GM19193 (cell line): ENCODE measurements around the gene ADGRF4.

Experiments
- POLR2A ChIP-seq: IDR thresholded peaks from 4 replicates; pipeline ENCODE4 v1.6.1; 2011; ENCODE audit not compliant: insufficient read depth, insufficient read length; ENCODE audit errors: extremely low read depth

ADGRF4 gene, protein sequence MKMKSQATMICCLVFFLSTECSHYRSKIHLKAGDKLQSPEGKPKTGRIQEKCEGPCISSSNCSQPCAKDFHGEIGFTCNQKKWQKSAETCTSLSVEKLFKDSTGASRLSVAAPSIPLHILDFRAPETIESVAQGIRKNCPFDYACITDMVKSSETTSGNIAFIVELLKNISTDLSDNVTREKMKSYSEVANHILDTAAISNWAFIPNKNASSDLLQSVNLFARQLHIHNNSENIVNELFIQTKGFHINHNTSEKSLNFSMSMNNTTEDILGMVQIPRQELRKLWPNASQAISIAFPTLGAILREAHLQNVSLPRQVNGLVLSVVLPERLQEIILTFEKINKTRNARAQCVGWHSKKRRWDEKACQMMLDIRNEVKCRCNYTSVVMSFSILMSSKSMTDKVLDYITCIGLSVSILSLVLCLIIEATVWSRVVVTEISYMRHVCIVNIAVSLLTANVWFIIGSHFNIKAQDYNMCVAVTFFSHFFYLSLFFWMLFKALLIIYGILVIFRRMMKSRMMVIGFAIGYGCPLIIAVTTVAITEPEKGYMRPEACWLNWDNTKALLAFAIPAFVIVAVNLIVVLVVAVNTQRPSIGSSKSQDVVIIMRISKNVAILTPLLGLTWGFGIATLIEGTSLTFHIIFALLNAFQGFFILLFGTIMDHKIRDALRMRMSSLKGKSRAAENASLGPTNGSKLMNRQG

GRCh38 chr6:47698342-47698787 is at the start of gene ADGRF4:
Gene ADGRF4, plus strand, starts transcription at chr6:47698580. Its CDS starts 8,666 bp downstream, at chr6:47707246.
- TF ChIP-seq POLR2A, result no peak

DNA sequence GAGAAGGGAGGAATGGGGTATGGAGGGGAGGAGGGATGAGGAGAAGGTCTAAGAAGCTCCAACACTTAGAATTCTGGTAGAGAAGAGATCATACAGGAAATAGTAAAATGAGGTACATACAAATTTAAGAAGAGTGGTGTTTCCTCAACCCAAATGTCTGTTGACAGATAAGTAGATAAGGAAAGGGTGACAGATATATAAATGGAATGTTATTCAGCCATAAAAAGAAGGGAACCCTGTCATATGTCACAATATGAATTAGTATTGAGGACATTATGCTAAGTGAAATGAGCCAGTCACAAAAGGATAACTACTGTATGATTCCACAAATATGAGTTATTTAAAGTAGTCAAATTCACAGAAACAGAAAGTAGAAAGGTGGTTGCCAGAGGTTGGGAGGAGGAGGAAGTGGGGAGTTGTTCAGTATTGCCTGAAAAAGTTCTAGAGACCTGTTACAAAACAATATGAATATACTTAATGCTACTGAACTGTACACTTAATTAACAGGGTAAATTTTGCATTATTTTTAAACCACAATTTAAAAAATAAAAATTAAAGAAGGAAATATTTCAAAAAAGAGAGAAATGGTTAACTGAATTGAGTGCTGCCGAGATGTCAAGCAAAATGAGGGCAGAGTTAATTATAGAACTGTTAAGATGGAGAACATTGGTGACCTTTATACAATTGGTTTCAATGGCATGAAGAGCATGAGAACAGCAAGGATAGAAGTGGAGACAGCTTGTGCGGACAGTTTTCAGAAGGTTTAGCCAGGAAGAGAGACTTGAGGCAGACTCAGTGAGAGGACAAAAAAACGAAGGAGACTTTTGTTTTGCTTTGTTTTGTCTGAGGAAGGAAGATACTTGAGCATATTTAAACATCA is 47.6 kb upstream of the ADGRF4 start:
- TF ChIP-seq POLR2A, result no peak

- TF ChIP-seq POLR2A, result no peak
Observed at GRCh38 chr6:47651505-47651944, 46.9 kb upstream of the ADGRF4 start.

DNA sequence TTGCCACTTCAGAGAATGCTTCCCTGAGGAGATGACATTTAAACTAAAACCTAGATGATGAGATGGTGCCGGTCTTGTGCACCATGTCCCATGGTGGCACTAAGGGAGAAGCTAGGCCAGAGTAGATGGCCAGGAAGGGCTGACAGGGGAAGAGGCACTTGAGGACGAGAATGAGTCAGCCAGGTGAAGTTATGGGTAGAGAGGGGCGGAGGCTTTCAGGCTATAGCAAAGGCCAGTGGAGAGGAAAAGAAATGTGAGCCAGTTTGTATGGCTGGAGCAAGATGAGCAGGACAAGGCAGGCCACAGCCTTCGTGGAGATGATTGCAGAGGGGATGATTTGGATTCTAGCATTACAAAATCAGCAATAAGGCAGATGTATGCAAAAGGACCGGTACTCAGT is 44.7 kb upstream of the ADGRF4 start:
- no peak for TF ChIP-seq POLR2A

- no peak for TF ChIP-seq POLR2A
Observed at GRCh38 chr6:47654255-47654654, 44.1 kb upstream of the ADGRF4 start.

DNA sequence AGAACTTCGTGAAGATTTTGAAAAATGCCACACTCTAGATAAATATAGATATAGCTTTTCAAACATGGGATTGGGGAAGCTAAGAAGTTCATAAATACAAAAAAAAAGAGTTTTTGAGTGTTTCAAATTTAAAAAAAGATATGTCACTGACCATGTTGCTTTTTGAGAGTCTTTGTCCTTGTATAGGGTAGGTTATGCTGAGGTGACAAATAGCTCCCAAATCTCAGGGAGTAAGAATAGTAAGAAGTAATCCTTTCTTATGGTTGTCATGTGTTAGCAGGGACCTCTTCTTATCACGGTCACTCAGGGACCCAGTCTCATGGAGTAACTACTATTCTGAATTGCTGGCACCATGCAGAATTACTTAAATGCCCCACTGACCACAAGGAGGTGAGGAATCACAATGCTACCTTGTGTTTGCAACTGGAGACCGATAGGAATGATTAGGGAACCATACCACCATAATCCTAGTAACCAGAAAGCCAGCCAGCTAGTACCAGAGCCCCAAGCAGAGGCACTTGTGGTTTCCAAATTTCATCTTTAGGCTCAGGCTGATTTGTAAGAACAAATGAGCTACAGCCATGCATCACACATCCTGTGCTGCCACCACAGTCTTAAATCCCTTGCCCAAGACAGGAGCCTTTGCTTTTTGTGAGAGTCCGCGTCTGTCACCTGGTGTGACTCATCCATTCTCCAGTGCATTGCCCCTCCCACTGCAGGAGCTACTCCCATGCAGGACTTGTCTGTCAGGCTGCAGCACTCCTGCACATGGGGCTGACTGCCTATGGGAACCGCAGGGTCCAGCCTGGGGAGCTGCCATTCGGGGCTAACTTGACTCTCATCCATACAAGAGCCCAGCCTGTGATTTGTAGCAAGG is 42.4 kb upstream of the ADGRF4 start:
- TF ChIP-seq POLR2A, result no peak

DNA sequence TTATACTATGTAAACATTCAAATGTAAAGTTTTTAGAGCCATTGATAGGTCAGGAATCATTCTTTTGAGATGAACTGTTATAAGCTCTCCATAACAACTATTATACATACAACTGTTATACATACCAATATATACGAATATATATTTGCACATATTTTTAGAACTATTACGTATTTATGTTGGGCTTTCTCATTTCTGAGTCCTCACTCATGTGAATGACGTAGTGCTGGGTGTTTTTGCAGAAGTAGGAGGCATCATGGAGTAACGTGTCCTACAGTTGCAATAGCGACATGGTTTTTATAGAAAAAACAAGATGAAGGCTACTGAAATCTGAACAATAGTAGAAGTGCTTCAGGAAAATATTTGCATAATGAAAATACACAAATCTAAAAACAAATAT is 36.4 kb upstream of the ADGRF4 start:
- no peak for TF ChIP-seq POLR2A

DNA sequence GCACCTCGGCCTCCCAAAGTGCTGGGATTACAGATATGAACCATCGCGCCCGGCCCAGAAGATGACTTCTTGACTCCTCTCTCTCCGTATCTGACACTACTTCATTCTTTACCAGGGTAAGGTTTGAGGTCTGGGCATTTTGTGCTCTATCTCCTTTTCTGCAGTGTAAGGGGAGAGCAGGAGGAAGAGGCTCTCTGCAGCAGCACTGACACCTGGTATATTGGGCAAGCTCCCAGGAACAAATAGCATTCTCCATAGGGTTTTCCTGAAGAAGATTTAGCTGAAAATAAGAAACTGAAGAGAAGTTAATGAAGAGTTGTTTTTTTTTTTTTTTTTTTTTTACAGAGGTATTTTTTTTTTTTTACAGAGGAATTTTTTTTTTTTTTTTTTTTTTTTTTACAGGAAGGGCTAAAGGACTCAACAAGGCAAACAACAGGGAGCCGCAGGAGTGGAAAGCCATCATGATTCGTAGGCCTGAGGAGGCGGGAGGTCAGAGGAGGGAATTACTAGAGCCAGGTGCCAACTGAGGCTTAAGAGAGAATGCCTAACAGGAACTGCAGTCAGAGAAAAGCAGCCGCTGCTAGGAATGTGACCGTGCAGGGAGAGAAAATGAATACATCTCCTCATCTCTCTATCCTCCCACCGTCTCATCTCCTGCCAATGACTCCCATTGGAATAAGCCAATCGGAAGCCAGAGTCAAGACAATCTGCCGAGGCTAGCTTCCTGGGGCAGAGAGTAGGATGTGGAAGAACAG is 34.7 kb upstream of the ADGRF4 start:
- no peak for TF ChIP-seq POLR2A

- no peak for TF ChIP-seq POLR2A
Observed at GRCh38 chr6:47665112-47665511, 33.3 kb upstream of the ADGRF4 start.

DNA sequence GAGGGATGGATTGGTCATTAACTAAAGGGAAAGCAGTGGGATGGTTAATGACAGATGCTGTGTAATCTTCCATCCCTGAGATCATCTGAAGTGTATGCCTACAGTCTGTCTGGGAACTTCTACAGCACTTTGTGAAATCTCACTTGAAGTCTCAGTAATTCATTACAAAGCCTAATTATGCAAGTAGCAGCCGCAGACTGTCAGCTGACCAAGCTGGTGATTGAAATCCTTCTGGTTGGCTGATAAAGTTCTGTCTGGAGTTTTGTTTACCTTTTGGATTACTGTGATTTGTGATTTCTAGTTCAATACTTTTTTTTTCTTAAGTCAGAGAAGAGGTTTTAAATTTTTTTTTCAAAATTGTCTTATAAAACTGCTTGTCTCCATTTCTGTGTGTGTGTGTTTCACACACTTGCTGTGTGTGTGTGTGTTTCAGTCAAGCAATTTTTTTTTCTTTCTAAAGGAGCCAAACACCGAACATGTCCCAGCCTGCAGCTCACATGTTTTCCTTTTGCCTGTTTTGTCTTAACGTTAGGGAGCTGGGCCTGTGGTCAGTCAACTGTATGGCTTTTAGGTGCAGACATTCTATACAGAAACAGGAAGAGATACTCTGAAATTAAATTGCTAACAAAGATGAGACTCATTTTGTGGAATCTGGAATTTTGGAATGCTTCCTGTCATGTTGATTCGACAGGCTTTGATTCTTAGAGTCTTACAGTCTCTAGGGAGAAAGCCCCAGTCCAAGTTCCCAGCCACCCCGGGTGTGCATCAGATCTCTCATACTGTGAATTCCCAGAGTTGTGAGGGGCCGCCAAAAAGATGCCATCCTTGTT is 28.5 kb upstream of the ADGRF4 start:
- TF ChIP-seq POLR2A, result no peak

DNA sequence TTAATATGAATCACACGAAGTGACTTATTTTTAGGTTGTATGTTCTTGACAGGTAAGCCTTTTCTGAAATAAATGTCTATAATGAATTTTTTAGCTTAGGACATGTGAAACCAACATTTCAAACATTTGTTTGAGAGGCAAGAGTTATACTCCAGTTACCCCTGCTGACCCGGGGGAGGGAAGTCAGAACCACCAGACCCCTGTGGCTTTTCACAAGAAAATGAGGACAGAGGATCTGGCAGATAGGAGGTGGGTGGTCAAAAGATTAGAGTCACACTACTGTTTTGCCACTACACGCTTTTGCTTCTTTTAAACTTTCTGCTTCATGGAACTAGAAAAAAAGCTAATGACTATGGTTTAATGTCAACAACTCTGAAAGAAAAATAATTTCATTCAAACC is 27.5 kb upstream of the ADGRF4 start:
- TF ChIP-seq POLR2A, result no peak

DNA sequence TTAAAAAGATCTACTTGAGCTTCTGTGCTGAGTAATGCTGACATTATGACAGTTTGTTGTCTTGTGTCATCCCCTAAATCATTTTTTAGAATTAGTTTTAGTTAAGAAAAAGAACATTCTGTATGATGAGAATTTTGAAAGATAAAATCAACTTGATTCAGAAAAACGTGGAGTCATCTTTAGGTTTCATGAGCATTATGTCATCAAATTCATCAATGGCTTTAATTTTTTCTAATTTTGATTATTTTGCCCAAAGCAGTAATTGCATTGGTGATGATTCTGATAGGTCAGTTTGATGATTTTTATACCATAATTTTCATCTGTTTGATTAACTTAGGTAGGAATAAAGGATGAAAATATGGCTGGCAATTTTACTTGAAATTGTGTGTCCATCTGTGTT is 26.6 kb upstream of the ADGRF4 start:
- no peak for TF ChIP-seq POLR2A

GRCh38 chr6:47672816-47673215 is 25.6 kb upstream of the ADGRF4 start:
- TF ChIP-seq POLR2A, result no peak
